GM19023 (cell line): Measurements from ENCODE around the gene TPPP2.

ENCODE experiments used
- ATAC-seq: cut with Tn5 transposase; IDR thresholded peaks from one replicate; pipeline ENCODE4 v1.9.1; 2021; ENCODE audit warnings: mild to moderate bottlenecking, moderate library complexity; ENCODE audit not compliant: unreplicated experiment

TPPP2 gene

DNA sequence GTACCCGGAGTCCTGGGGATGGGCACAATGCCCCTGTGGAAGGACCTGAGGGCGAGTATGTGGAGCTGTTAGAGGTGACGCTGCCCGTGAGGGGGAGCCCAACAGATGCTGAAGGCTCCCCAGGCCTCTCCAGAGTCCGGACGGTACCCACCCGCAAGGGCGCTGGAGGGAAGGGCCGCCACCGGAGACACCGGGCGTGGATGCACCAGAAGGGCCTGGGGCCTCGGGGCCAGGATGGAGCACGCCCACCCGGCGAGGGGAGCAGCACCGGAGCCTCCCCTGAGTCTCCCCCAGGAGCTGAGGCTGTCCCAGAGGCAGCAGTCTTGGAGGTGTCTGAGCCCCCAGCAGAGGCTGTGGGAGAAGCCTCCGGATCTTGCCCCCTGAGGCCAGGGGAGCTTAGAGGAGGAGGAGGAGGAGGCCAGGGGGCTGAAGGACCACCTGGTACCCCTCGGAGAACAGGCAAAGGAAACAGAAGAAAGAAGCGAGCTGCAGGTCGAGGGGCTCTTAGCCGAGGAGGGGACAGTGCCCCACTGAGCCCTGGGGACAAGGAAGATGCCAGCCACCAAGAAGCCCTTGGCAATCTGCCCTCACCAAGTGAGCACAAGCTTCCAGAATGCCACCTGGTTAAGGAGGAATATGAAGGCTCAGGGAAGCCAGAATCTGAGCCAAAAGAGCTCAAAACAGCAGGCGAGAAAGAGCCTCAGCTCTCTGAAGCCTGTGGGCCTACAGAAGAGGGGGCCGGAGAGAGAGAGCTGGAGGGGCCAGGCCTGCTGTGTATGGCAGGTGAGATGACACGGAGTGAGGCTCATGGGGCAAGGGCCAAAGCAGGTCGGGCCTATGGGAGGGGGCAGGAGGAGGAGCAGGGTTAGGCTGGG, 44.6 kb downstream of the TPPP2 start:
- no peak for ATAC-seq

DNA sequence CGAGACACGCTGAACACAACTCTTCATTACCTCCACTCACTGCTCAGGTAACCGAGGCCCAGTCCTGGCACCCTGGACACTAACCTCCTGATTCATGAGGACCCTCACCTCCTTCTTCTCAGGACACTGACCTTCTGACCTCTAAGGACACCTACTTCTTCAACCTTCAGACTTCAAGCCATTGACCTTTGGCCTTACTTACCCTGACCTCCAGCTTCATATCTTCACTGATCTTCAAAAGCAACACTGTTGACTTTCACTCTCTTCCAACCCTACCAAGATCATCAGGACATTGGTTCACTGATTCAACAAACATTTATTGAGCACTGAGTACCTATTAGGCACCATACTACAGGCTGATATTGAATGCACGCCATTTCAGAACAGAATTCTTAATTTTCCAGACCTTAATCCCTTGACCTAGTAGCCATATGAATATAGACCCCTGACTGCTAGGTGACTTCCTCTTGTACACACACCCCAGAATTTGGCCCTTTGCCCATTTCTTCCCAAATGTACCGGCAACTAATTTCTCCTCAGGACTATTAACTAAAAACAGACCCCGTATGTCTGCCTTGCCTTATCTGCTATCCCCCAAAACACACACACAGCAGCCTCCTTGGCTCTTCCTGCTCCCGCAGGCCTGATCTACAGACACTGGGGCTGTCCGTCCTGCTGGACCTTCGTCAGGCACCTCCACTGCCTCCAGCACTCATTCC, 45.9 kb downstream of the TPPP2 start:
- no peak for ATAC-seq

DNA sequence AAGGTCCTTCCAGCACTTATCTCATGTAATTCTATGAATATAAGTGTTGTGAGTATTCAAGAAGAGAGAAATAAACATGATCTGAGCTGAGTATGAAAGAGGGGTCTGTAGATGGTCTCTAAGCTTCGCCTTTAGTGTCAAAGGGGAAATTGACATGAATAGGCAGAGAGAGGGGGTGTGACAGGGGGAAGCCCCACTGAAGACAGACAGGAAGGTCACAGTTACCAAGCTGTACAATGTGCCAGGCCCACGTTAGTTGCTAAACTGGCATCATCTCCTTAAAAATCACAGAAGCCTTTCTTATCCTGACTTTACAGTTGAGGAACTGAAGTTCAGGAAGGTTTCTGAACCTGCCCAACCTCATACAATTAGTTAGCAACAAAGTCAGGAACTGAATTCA, 47.7 kb downstream of the TPPP2 start:
- no peak for ATAC-seq

DNA sequence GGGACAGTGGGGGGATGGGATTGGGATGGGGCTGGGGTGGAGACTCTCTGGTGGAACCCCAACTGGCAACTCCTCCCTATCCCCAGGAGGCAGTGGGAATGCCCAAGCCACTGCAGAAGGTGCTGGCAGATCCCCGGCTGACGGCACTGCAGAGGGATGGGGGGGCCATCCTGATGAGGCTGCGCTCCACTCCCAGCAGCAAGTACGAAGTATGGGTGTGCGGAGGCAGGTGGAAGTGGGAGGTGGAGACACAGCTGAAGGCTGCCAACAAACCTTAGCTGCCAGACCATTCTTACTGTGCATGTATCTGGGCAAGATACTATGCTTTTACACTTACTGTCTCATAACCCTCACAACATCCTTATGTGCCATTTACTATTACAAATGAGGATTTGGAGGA, 48.3 kb downstream of the TPPP2 start:
- no peak for ATAC-seq

DNA sequence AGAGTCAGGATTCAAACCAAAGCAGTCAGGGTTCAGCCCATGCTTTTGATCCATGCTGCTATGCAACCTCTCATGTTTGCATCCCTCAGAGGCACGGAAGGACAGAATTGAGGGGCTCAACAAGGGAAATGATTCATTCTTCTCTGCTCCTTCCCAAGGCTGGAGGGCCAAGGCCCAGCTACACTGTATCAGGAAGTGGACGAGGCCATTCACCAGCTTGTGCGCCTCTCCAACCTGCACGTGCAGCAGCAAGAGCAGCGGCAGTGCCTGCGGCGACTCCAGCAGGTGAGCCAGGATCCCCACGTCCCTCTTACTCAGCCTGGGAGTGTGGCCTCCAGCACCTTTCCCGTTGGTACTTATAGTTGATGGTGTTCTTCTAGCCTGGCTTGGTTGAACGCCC, 48.7 kb downstream of the TPPP2 start:
- ATAC-seq: no peak

DNA sequence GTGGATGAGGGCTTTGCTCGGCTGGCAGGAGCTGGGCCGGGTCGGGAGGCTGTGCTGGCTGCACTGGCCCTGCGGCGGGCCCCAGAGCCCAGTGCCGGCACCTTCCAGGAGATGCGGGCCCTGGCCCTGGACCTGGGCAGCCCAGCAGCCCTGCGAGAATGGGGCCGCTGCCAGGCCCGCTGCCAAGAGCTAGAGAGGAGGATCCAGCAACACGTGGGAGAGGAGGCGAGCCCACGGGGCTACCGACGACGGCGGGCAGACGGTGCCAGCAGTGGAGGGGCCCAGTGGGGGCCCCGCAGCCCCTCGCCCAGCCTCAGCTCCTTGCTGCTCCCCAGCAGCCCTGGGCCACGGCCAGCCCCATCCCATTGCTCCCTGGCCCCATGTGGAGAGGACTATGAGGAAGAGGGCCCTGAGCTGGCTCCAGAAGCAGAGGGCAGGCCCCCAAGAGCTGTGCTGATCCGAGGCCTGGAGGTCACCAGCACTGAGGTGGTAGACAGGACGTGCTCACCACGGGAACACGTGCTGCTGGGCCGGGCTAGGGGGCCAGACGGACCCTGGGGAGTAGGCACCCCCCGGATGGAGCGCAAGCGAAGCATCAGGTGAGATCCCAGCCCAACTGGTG, 51.6 kb downstream of the TPPP2 start:
- no peak for ATAC-seq
